ENCODE data around the gene PRKCG.

- TF ChIP-seq CTCF (IDR thresholded peaks at IDR 0.05) (no peak), POLR2A (IDR thresholded peaks at IDR 0.05) (no peak)
Measured at GRCh38 chr19:53942001-53942786, 60.2 kb downstream of the PRKCG start.

Data from body of pancreas (tissue), 4 donors.